WERI-Rb-1 (cell line): ENCODE results near the gene R3HDM4.
A peak's percentile ranks its signal among the peaks of the same experiment; 100 is the strongest.
"Not testable (repeated sequence)": the region's sequence is repeated elsewhere in the genome, so short reads cannot be mapped to it uniquely, and the experiment has no call there.

ENCODE experiments used
- DNase-seq: peaks from one replicate; pipeline ENCODE4 v3.0.0-alpha.2; 2020
- H3K27ac ChIP-seq: fragments of 250-450 bp; sonication (Bioruptor Pico); 2 replicates; pipeline ENCODE4 v1.5.1; 2020; ENCODE audit warnings: mild to moderate bottlenecking, moderate library complexity
- H3K27me3 ChIP-seq: fragments of 250-450 bp; sonication (Bioruptor Pico); 2 replicates; pipeline ENCODE4 v1.5.1; 2021; ENCODE audit warnings: mild to moderate bottlenecking, low read depth, moderate library complexity; ENCODE audit not compliant: insufficient read depth, severe bottlenecking
- H3K36me3 ChIP-seq: fragments of 250-450 bp; sonication (Bioruptor Pico); 2 replicates; pipeline ENCODE4 v1.5.1; 2020; ENCODE audit warnings: mild to moderate bottlenecking, moderate library complexity
- H3K4me3 ChIP-seq: 2 replicates; pipeline ENCODE4 v1.5.1; 2011; ENCODE audit warnings: low read depth, mild to moderate bottlenecking, control low read depth, low read length
- H3K9me3 ChIP-seq: fragments of 250-450 bp; sonication (Bioruptor Pico); 2 replicates; pipeline ENCODE4 v1.5.1; 2021; ENCODE audit warnings: mild to moderate bottlenecking, moderate library complexity; ENCODE audit not compliant: severe bottlenecking
- TF ChIP-seq, protein P1 (sequence below): IDR thresholded peaks from 2 replicates; pipeline ENCODE4 v1.5.1; 2011; ENCODE audit warnings: low read depth, mild to moderate bottlenecking, control low read depth, inconsistent platforms, low read length

R3HDM4 gene

GRCh38 chr19:850979-851335 is 62.1 kb downstream of the R3HDM4 start:
- peak overlapping the region; percentile 39; the same call in 1 of the 2 replicates for H3K27ac ChIP-seq
- H3K36me3 ChIP-seq = no peaks in the 10 kb centered on the region
- TF ChIP-seq, protein P1, sequence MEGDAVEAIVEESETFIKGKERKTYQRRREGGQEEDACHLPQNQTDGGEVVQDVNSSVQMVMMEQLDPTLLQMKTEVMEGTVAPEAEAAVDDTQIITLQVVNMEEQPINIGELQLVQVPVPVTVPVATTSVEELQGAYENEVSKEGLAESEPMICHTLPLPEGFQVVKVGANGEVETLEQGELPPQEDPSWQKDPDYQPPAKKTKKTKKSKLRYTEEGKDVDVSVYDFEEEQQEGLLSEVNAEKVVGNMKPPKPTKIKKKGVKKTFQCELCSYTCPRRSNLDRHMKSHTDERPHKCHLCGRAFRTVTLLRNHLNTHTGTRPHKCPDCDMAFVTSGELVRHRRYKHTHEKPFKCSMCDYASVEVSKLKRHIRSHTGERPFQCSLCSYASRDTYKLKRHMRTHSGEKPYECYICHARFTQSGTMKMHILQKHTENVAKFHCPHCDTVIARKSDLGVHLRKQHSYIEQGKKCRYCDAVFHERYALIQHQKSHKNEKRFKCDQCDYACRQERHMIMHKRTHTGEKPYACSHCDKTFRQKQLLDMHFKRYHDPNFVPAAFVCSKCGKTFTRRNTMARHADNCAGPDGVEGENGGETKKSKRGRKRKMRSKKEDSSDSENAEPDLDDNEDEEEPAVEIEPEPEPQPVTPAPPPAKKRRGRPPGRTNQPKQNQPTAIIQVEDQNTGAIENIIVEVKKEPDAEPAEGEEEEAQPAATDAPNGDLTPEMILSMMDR = no peak
- no peaks in the 10 kb centered on the region for H3K9me3 ChIP-seq
- DNase-seq = no peak
- H3K27me3 ChIP-seq = no peaks in the 10 kb centered on the region
- no peak overlapping the region for H3K4me3 ChIP-seq

GRCh38 chr19:850221-850978 is 62.6 kb downstream of the R3HDM4 start:
- Histone ChIP-seq H3K4me3 (peak overlapping the region; percentile 5; the same call in 1 of the 2 replicates), H3K9me3 (no peaks in the 10 kb centered on the region), H3K27ac (peak overlapping the region; percentile 39; the same call in 1 of the 2 replicates), H3K27me3 (no peaks in the 10 kb centered on the region), H3K36me3 (no peaks in the 10 kb centered on the region)
- DNase-seq = peak; percentile 78
- TF ChIP-seq, protein P1 = no peak

DNA sequence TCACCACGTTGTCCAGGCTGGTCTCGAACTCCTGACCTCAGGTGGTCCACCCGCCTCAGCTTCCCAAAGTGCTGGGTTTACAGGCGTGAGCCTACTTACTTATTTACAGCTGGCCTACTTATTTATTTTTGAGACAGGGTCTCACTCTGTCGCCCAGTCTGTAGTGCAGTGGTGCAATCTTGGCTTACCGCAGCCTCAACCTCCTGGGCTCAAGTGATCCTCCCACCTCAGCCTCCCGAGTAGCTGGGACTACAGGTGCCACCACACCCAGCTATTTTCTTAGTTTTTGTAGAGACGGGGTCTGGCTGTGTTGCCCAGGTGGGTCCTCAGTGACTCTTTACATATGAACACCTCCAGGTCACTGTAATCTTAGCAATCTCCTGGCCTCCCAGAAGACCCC is 63.8 kb downstream of the R3HDM4 start:
- not testable (repeated sequence) for DNase-seq, H3K36me3 ChIP-seq, H3K4me3 ChIP-seq, H3K27me3 ChIP-seq, H3K9me3 ChIP-seq, H3K27ac ChIP-seq

- no peaks in the 10 kb centered on the region for H3K9me3 ChIP-seq
- no peaks in the 10 kb centered on the region for H3K36me3 ChIP-seq
- H3K27ac ChIP-seq = no peak overlapping the region
- H3K4me3 ChIP-seq = no peak overlapping the region
- TF ChIP-seq, protein P1 = no peak
- DNase-seq = no peak
- H3K27me3 ChIP-seq = no peaks in the 10 kb centered on the region
Measured at GRCh38 chr19:848386-848921, 64.6 kb downstream of the R3HDM4 start.
